Right cardiac atrium (tissue), 5 donors: ENCODE results near the gene GALNT9. TPM values are rescaled to one million over a fixed set of nuclear protein-coding genes. Genes with fewer than 3 reads are reported as not detected.
A peak's percentile ranks its signal among the peaks of the same experiment; 100 is the strongest.

Experiments used
- ATAC-seq, 2 donors: fragments of 200-7000 bp; cut with Tn5 transposase; one replicate each; pipeline versions ENCODE4 v1.8.0 to v1.9.1; 2020; ENCODE audit warnings: moderate library complexity in 2 of 2, mild to moderate bottlenecking in 1 of 2
- DNase-seq, 3 donors: peaks; one replicate each; pipeline ENCODE4 v3.0.0-alpha.2; 2020
- H3K27ac ChIP-seq: one replicate; pipeline ENCODE4 v1.5.1; 2013; ENCODE audit warnings: mild to moderate bottlenecking, low read length, control low read depth, moderate library complexity
- H3K27me3 ChIP-seq: one replicate; pipeline ENCODE4 v1.6.1; 2013; ENCODE audit not compliant: control insufficient read depth, insufficient read depth
- H3K4me1 ChIP-seq: one replicate; pipeline ENCODE4 v1.6.1; 2013; ENCODE audit warnings: low read length; ENCODE audit not compliant: control insufficient read depth, insufficient read depth
- H3K4me3 ChIP-seq: one replicate; pipeline ENCODE4 v1.5.1; 2013; ENCODE audit warnings: low read length, control low read depth
- H3K9me3 ChIP-seq: one replicate; pipeline ENCODE4 v1.6.1; 2013; ENCODE audit warnings: low read length; ENCODE audit not compliant: control insufficient read depth
- WGBS: extraction: QIAGEN DNeasy Blood & Tissue Kit; methylation state at CpG from one replicate; pipeline ENCODE4 v1.1.7; 2013; 5-methylcytosine and 5-hydroxymethylcytosine counted together
- intact Hi-C, 4 donors: fragments of 100-400 bp; cut with DNase I; formaldehyde crosslinking; loops; one replicate each; pipeline versions ENCODE4 v1.11.0 to v1.14.0; 2022 to 2023
- polyA plus RNA-seq: library from polyadenylated mRNA; stranded (reverse); fragments of 200-250 nt; gene quantifications from one replicate; pipeline ENCODE4 v1.2.3, GENCODE V29; 2013
- total RNA-seq, 4 donors: library from RNA; stranded (reverse); fragmentation: NEBNext Ultra II Directional; extraction: Animal tissue kit (Norgen Biotek cat#: 25700); gene quantifications; one replicate each; pipeline ENCODE4 v1.2.1, GENCODE V29; 2021
- donor health status: healthy with polysubstance abuse.
- donor health status: DM: no; HTN: yes; CAD: no.
- donor health status: DM: no; HTN: no; CAD: no.
- donor health status: DM: no; HTN: yes; CAD: no; lungs with severe emphysema.
- donor health status: DM: yes; HTN: yes; CAD: no.

The GALNT9 gene
- total and polyA plus RNA-seq, 5 donors: 0.05 to 0.21 (median 0.14) TPM; not detected in 2

- no peaks in the 10 kb centered on the region for H3K27me3 ChIP-seq
- WGBS: 87% methylated on average over 5 of the region's 5 CpGs
- intact Hi-C loops: no loop called here
- H3K27ac ChIP-seq: no peak overlapping the region
- DNase-seq (peak in 1 of 3 donors; percentile 6), ATAC-seq (no peak)
- no peaks in the 10 kb centered on the region for H3K4me1 ChIP-seq
- no peak overlapping the region for H3K4me3 ChIP-seq
- no peaks in the 10 kb centered on the region for H3K9me3 ChIP-seq
Observed at GRCh38 chr12:132330549-132330881, 1.1 kb upstream of the GALNT9 start.

- H3K9me3 ChIP-seq: no peaks in the 10 kb centered on the region
- intact Hi-C loops: no loop called here
- no peak for ATAC-seq
- H3K27me3 ChIP-seq: no peaks in the 10 kb centered on the region
- H3K27ac ChIP-seq: no peak overlapping the region
- H3K4me3 ChIP-seq: no peak overlapping the region
- DNase-seq: peak in 2 of 3 donors; percentile 50 to 53
- H3K4me1 ChIP-seq: no peaks in the 10 kb centered on the region
- WGBS: 8% methylated on average over 48 of the region's 49 CpGs
Observed at GRCh38 chr12:132329720-132330548, 545 bp upstream of the GALNT9 start.

GRCh38 chr12:132328282-132329029, 933 bp downstream of the GALNT9 start:
- Histone ChIP-seq H3K9me3 (no peaks in the 10 kb centered on the region), H3K27ac (no peak overlapping the region), H3K27me3 (no peaks in the 10 kb centered on the region), H3K4me3 (no peak overlapping the region), H3K4me1 (no peaks in the 10 kb centered on the region)
- ATAC-seq: no peak
- intact Hi-C loops: no loop called here
- 54% methylated on average over 34 of the region's 34 CpGs for WGBS
- DNase-seq: peak in 1 of 3 donors; percentile 45

- H3K27me3 ChIP-seq: no peaks in the 10 kb centered on the region
- H3K4me1 ChIP-seq: no peaks in the 10 kb centered on the region
- DNase-seq (peak in 2 of 3 donors; percentile 68 to 76), ATAC-seq (peak; percentile 65 to 78)
- WGBS: 20% methylated on average over 32 of the region's 32 CpGs
- no peaks in the 10 kb centered on the region for H3K9me3 ChIP-seq
- H3K4me3 ChIP-seq: no peak overlapping the region
- H3K27ac ChIP-seq: no peak overlapping the region
- intact Hi-C loops: no loop called here
Observed at GRCh38 chr12:132327336-132328171, 1.8 kb downstream of the GALNT9 start.

GRCh38 chr12:132326646-132327045, 2.7 kb downstream of the GALNT9 start:
- H3K9me3 ChIP-seq: no peaks in the 10 kb centered on the region
- no peak overlapping the region for H3K4me3 ChIP-seq
- DNase-seq: peak in 1 of 3 donors; percentile 13
- H3K4me1 ChIP-seq: no peaks in the 10 kb centered on the region
- no peak for ATAC-seq
- H3K27me3 ChIP-seq: no peaks in the 10 kb centered on the region
- no peak overlapping the region for H3K27ac ChIP-seq
- WGBS: 71% methylated on average over 11 of the region's 11 CpGs
- intact Hi-C loops: no loop called here

GRCh38 chr12:132325733-132326130, 3.7 kb downstream of the GALNT9 start:
- Histone ChIP-seq H3K4me1 (no peaks in the 10 kb centered on the region), H3K27ac (no peak overlapping the region), H3K27me3 (no peaks in the 10 kb centered on the region), H3K4me3 (no peak overlapping the region), H3K9me3 (no peaks in the 10 kb centered on the region)
- DNase-seq (peak in 2 of 3 donors; percentile 10 to 41), ATAC-seq (no peak)
- WGBS: 92% methylated on average over 15 of the region's 15 CpGs
- intact Hi-C loops: no loop called here

GRCh38 chr12:132324841-132325732, 4.3 kb downstream of the GALNT9 start:
- ATAC-seq: no peak
- DNase-seq: peak in 2 of 3 donors; percentile 22 to 29
- H3K27me3 ChIP-seq: no peaks in the 10 kb centered on the region
- no peak overlapping the region for H3K27ac ChIP-seq
- intact Hi-C loops: no loop called here
- H3K9me3 ChIP-seq: no peaks in the 10 kb centered on the region
- no peaks in the 10 kb centered on the region for H3K4me1 ChIP-seq
- WGBS: 85% methylated on average over 28 of the region's 28 CpGs
- no peak overlapping the region for H3K4me3 ChIP-seq

GRCh38 chr12:132324173-132324572, 5.2 kb downstream of the GALNT9 start:
- WGBS: 90% methylated on average over 42 of the region's 42 CpGs
- ATAC-seq (no peak), DNase-seq (peak in 1 of 3 donors; percentile 37)
- Histone ChIP-seq H3K9me3 (no peaks in the 10 kb centered on the region), H3K4me1 (no peaks in the 10 kb centered on the region), H3K27me3 (no peaks in the 10 kb centered on the region), H3K27ac (no peak overlapping the region), H3K4me3 (no peak overlapping the region)
- intact Hi-C loops: no loop called here

- no peaks in the 10 kb centered on the region for H3K27me3 ChIP-seq
Observed at GRCh38 chr12:132323171-132324010, 6.0 kb downstream of the GALNT9 start.

More at GRCh38 chr12:132323171-132324010, 6.0 kb downstream of the GALNT9 start:
- Histone ChIP-seq H3K4me1 (no peaks in the 10 kb centered on the region), H3K27ac (no peak overlapping the region), H3K9me3 (no peaks in the 10 kb centered on the region), H3K4me3 (no peak overlapping the region)
- intact Hi-C loops: no loop called here
- DNase-seq (peak in 2 of 3 donors; percentile 22 to 36), ATAC-seq (no peak)
- whole genome bisulfite sequencing: 43% methylated on average over 44 of the region's 44 CpGs
